ENCODE measurements around the gene NOL4L.

The NOL4L gene

DNA sequence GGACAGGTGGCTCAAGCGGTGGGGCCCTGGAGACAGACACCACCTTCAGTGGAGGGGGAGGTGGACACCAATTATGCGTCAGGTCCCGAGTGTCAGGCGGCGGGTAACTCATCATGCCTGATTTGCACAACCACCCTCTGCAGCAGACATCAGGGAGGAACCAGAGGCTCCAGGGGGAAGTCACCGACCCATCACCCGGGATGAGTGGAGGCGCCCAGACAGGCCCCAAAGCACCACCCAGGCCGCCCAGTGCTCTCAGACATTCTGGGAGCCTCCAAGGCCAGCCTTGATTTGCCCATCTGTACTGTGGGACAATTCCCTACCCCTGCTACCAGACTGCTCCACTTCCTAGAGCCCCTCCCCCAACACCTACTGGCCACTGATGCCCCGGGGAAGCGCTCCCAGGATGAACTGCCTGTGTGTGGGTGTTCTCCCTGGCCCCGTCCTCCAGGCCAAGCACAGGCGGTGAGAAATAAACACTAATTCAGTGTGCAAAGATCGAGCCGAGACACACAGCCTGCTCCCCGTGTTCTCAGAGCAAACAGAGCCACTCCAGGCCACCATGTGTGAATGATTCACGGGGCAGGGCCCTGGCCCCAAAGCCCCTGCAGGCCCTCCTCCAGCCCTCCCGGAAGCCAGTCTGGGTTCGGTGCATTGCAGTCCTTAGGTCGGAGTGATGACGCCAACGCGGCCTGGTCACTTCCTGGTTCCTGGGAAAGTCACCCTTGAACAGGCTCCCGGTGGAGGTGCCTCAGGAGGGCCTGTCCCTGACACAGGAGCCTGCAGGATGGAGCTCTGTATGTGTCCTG is 119.8 kb downstream of the NOL4L start:
- no peaks in the 10 kb centered on the region for H3K36me3 Mint-ChIP-seq (ENCODE audit: low read depth)
- peak overlapping the region; percentile 64 for H3K27ac Mint-ChIP-seq
- DNase-seq = peak; percentile 51
- H3K9me3 Mint-ChIP-seq = no peaks in the 10 kb centered on the region
- H3K4me3 Mint-ChIP-seq = no peak overlapping the region
- no peaks in the 10 kb centered on the region for H3K27me3 Mint-ChIP-seq (ENCODE audit: low read depth, poor library complexity)
- no peak for TF ChIP-seq CTCF (IDR thresholded peaks at IDR 0.05)
- H3K4me1 Mint-ChIP-seq = peaks cover 74% of the 10 kb centered on the region

DNA sequence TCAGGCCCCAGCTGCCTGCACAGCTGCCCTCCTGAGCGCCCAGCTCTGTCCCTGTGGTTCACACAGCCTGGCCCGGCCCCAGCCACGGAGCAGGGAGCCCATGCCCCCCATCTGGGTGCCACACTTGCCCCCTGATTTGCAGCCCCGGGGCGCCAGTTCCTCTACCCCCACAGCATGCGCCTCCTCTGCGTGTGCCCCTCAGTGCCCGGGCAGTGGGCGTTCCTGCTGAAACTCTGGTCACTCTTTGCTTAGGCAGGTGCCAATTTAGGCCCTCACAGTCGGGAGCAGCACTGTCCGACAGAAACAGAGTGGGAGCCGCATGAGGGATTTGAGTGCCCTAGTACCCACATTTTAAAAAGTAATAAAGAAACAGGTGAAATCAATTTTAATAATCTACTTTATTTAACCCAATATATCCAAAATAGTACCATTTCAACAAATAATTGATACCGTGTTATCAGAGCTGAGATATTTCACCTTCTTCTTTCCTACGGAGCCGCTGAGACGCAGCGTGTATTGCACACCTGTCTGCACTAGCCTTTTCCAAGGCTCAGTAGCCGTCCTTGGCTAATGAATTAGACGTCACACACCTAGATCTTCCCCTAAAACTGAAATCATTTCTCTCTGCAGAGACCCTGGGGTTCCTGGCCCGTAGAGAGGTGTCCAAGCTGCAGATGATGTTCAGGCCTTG is 120.6 kb downstream of the NOL4L start:
- Mint-ChIP-seq H3K9me3 (no peaks in the 10 kb centered on the region), H3K27ac (peak overlapping the region; percentile 18), H3K4me1 (peaks cover 74% of the 10 kb centered on the region), H3K4me3 (no peak overlapping the region), H3K27me3 (ENCODE audit: low read depth, poor library complexity) (no peaks in the 10 kb centered on the region), H3K36me3 (ENCODE audit: low read depth) (peaks cover 5% of the 10 kb centered on the region)
- no peak for DNase-seq
- no peak for TF ChIP-seq CTCF (IDR thresholded peaks at IDR 0.05)

- Mint-ChIP-seq H3K4me1 (peaks cover 72% of the 10 kb centered on the region), H3K27me3 (ENCODE audit: low read depth, poor library complexity) (no peaks in the 10 kb centered on the region), H3K4me3 (no peak overlapping the region), H3K9me3 (no peaks in the 10 kb centered on the region), H3K27ac (no peak overlapping the region), H3K36me3 (ENCODE audit: low read depth) (peaks cover 5% of the 10 kb centered on the region)
- DNase-seq = peak; percentile 67
- no peak for TF ChIP-seq CTCF (IDR thresholded peaks at IDR 0.05)
Measured at GRCh38 chr20:32463642-32464400, 121.3 kb downstream of the NOL4L start.

DNA sequence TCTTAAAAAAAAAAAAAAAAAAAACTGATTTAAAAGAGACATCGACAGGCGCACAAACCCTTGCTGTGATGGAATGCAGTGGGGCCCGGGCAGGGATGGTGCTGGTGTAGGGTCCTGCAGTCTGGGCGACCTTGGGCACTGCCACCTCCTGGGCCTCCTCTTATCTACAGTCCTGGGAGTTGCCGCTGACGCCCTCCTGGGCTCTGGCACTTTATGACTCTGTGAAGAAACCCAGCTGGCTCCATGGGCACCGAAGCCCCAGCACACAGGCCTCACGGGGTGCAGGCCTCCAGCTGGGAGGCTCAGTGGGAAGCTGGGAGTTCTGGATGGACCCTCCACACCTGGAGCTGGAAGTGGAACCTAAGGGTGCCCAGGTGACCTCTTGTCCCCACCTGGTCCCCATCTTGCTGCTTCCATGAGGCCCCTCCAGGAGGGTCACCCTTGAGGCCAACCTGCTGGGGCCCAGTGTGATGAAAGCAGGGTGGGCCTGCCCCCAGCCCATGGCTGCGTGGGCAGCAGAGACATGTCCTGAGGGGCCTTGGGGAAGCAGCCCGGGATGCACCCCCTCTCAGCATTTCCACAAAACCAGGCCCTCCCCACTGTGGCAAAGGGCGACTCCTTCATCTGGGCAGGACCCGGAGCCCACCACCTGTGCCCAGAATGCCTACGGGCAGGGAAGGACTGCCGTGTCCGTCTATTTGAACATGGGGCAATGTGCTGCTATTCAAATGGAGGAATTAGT is 122.1 kb downstream of the NOL4L start:
- no peak overlapping the region for H3K27ac Mint-ChIP-seq
- peaks cover 5% of the 10 kb centered on the region for H3K36me3 Mint-ChIP-seq (ENCODE audit: low read depth)
- H3K4me1 Mint-ChIP-seq = peaks cover 78% of the 10 kb centered on the region
- no peak for TF ChIP-seq CTCF (IDR thresholded peaks at IDR 0.05)
- no peak overlapping the region for H3K4me3 Mint-ChIP-seq
- peaks cover 1% of the 10 kb centered on the region for H3K27me3 Mint-ChIP-seq (ENCODE audit: low read depth, poor library complexity)
- DNase-seq = no peak
- H3K9me3 Mint-ChIP-seq = no peaks in the 10 kb centered on the region

- no peak overlapping the region for H3K4me3 Mint-ChIP-seq
Measured at GRCh38 chr20:32461836-32462600, 123.1 kb downstream of the NOL4L start.

More at GRCh38 chr20:32461836-32462600, 123.1 kb downstream of the NOL4L start:
- TF ChIP-seq CTCF (IDR thresholded peaks at IDR 0.05) = no peak
- Mint-ChIP-seq H3K27ac (no peak overlapping the region), H3K9me3 (no peaks in the 10 kb centered on the region), H3K36me3 (ENCODE audit: low read depth) (peaks cover 5% of the 10 kb centered on the region), H3K27me3 (ENCODE audit: low read depth, poor library complexity) (peaks cover 6% of the 10 kb centered on the region), H3K4me1 (peaks cover 77% of the 10 kb centered on the region)
- no peak for DNase-seq

Data from nephron progenitor cell (in vitro differentiated cells).